K562 (cell line): ENCODE measurements around the gene SLC38A7. TPM values are rescaled to one million over a fixed set of nuclear protein-coding genes. Genes with fewer than 3 reads are reported as not detected.
A peak's percentile ranks its signal among the peaks of the same experiment; 100 is the strongest.

Experiments
- ADNP ChIP-seq: fragments of 200-800 bp; sonication (Bioruptor generic); IDR thresholded peaks from 2 replicates; pipeline ENCODE4 v1.6.1; 2016; ENCODE audit warnings: missing genetic modification characterization, missing compliant biosample characterization
- ARID1B ChIP-seq: fragments of 450-650 bp; IDR thresholded peaks from 2 replicates; pipeline ENCODE4 v1.6.1; 2016; ENCODE audit warnings: antibody characterized with exemption, mild to moderate bottlenecking, inconsistent platforms
- ETV1 ChIP-seq: fragments of 450-650 bp; conservative IDR thresholded peaks from 2 replicates; pipeline ENCODE4 v1.6.1; 2016; ENCODE audit warnings: missing genetic modification characterization, control low read depth, low read depth, missing compliant biosample characterization
- FOXM1 ChIP-seq, 2 experiments: fragments of 450-650 bp in 1 of 2; sonication (generic) in 1 of 2; formaldehyde crosslinking in 1 of 2; IDR thresholded peaks; 2 replicates each; pipeline versions ENCODE4 v1.6.1 to v1.9.0; 2017 to 2022; ENCODE audit warnings: low read depth in 2 of 2, mild to moderate bottlenecking in 2 of 2, missing genetic modification reagents in 1 of 2, moderate library complexity in 1 of 2
- GABPA ChIP-seq: fragments of 200-800 bp; sonication (Bioruptor generic); conservative IDR thresholded peaks from 2 replicates; pipeline ENCODE4 v1.6.1; 2016; ENCODE audit warnings: low read depth, missing genetic modification characterization, missing compliant biosample characterization
- JUN ChIP-seq, 2 experiments: sonication (generic) in 1 of 2; formaldehyde crosslinking in 1 of 2; IDR thresholded peaks; 2 replicates each; pipeline versions ENCODE4 v1.6.1 to v1.8.0; 2012 to 2022; ENCODE audit warnings: borderline replicate concordance in 2 of 2, mild to moderate bottlenecking in 2 of 2, improper control_type of control experiment in 1 of 2, low read depth in 1 of 2, low read length in 1 of 2, missing genetic modification reagents in 1 of 2
- KDM2B ChIP-seq: fragments of 250-450 bp; sonication (Bioruptor Pico); IDR thresholded peaks from 2 replicates; pipeline ENCODE4 v1.8.0; 2021; ENCODE audit warnings: mild to moderate bottlenecking, moderate library complexity
- KDM4B ChIP-seq, 2 experiments: fragments of 450-650 bp in 1 of 2; sonication (generic) in 1 of 2; IDR thresholded peaks; 2 replicates each; pipeline ENCODE4 v1.6.1; 2016 to 2017; ENCODE audit warnings: borderline replicate concordance in 2 of 2, antibody characterized with exemption in 1 of 2, low read depth in 1 of 2, mild to moderate bottlenecking in 1 of 2
- MTA3 ChIP-seq: fragments of 450-650 bp; formaldehyde crosslinking; IDR thresholded peaks from 2 replicates; pipeline ENCODE4 v1.6.1; 2017; ENCODE audit warnings: mild to moderate bottlenecking, borderline replicate concordance
- OTX1 ChIP-seq: fragments of 450-650 bp; formaldehyde crosslinking; IDR thresholded peaks from 2 replicates; pipeline ENCODE4 v1.4.0; 2022; ENCODE audit warnings: mild to moderate bottlenecking
- PRDM10 ChIP-seq: fragments of 450-650 bp; IDR thresholded peaks from 2 replicates; pipeline ENCODE4 v1.6.1; 2018; ENCODE audit not compliant: partially characterized antibody
- RAD21 ChIP-seq, 2 experiments: fragments of 250-450 bp in 1 of 2; fragments of 450-650 bp in 1 of 2; sonication (Bioruptor Pico) in 1 of 2; formaldehyde crosslinking in 1 of 2; IDR thresholded peaks in 1 of 2; conservative IDR thresholded peaks in 1 of 2; 2 replicates each; pipeline versions ENCODE4 v1.4.0 to v1.8.0; 2020 to 2022; ENCODE audit warnings: mild to moderate bottlenecking in 2 of 2, moderate library complexity in 1 of 2
- SIN3A ChIP-seq, 2 experiments: fragments of 150-350 bp in 1 of 2; IDR thresholded peaks; 2 replicates each; pipeline ENCODE4 v1.6.1; 2011 to 2016; ENCODE audit warnings: borderline replicate concordance in 2 of 2, low read depth in 2 of 2, low read length in 2 of 2, mild to moderate bottlenecking in 2 of 2, moderate library complexity in 2 of 2; ENCODE audit not compliant: control insufficient read depth in 1 of 2
- SRSF7 ChIP-seq: fragments of 200-400 bp; formaldehyde crosslinking; optimal IDR thresholded peaks from 2 replicates; pipeline ENCODE3; 2017; ENCODE audit warnings: mild to moderate bottlenecking, low read depth, low read length
- TAF1 ChIP-seq: IDR thresholded peaks from 2 replicates; pipeline ENCODE4 v1.6.1; 2011; ENCODE audit warnings: mild to moderate bottlenecking, low read length, moderate library complexity; ENCODE audit not compliant: insufficient read depth, control insufficient read depth, severe bottlenecking; ENCODE audit errors: extremely low read depth
- ZBTB49 ChIP-seq: sonication (generic); formaldehyde crosslinking; IDR thresholded peaks from 2 replicates; pipeline ENCODE4 v1.8.0; 2022; ENCODE audit warnings: missing genetic modification reagents, mild to moderate bottlenecking, borderline replicate concordance
- ZNF263 ChIP-seq: sonication (generic); formaldehyde crosslinking; IDR thresholded peaks from 2 replicates; pipeline ENCODE4 v1.8.0; 2022; ENCODE audit warnings: mild to moderate bottlenecking, missing genetic modification reagents, borderline replicate concordance
- polyA plus RNA-seq, 8 experiments: library from polyadenylated mRNA; depleted of rRNA in 4 of 8; stranded (reverse) in 5 of 8; unstranded in 3 of 8; fragments of >200 nt; fragmentation: Nextera tagmentation in 2 of 8; fragmentation: Illumina TruSeq in 1 of 8; extraction: Ambion mirVana in 2 of 8; extraction: Trizol in 1 of 8; gene quantifications; 2 replicates each; pipeline versions ENCODE4 v1.2.1 to v1.2.3, GENCODE V29; 2011 to 2014; ENCODE audit warnings: inconsistent platforms in 1 of 8, missing spikeins in 1 of 8
- total RNA-seq, 7 experiments: library from RNA; depleted of rRNA in 6 of 7; stranded (reverse); fragments of >200 nt in 6 of 7; fragmentation: Illumina TruSeq in 2 of 7; extraction: Trizol in 2 of 7; gene quantifications; 2 replicates each; pipeline versions ENCODE4 v1.2.1 to v1.2.3, GENCODE V29; 2011 to 2021; ENCODE audit warnings: low replicate concordance in 1 of 7

Gene SLC38A7
- total and polyA plus RNA-seq, 9 of the 15 experiments (the other 6 are each of a cell fraction or from before 2014, with no cell fraction given): 2.7 to 12.2 (median 6.5) TPM

- TF ChIP-seq PRDM10 (peak; percentile 32), SRSF7 (no peak), ETV1 (tag) (0 out of 2 replicates have a peak, but pooled peaks have one; percentile 27), JUN (IDR thresholded peaks at IDR 0.05; ENCODE audit: borderline replicate concordance, low read depth, low read length) (0 out of 2 replicates have a peak, but pooled peaks have one; percentile 35), JUN (CRISPR knock-in tag; IDR thresholded peaks at IDR 0.05; ENCODE audit: borderline replicate concordance) (no peak; the same call in 1 of the 2 replicates), OTX1 (CRISPR knock-in tag) (no peak), GABPA (tag) (peak; percentile 64), ZBTB49 (CRISPR knock-in tag) (peak; percentile 86; the same call in 1 of the 2 replicates), KDM2B (CRISPR knock-in tag) (0 out of 2 replicates have a peak, but pooled peaks have one; percentile 75), ZNF263 (CRISPR knock-in tag) (peak; percentile 59), ARID1B (peak; percentile 37; the same call in 1 of the 2 replicates), FOXM1 (IDR thresholded peaks at IDR 0.05; ENCODE audit: low read depth) (peak; percentile 35; the same call in 1 of the 2 replicates), FOXM1 (CRISPR knock-in tag; IDR thresholded peaks at IDR 0.05; ENCODE audit: low read depth) (no peak), TAF1 (peak; percentile 90), RAD21 (CRISPR knock-in tag; conservative IDR thresholded peaks at IDR 0.05 in 1 of 2, IDR thresholded peaks at IDR 0.05 in 1 of 2) (peak; percentile 19 to 35; a peak in 2 of 4 replicates), MTA3 (peak; percentile 50; the same call in 1 of the 2 replicates), ADNP (tag) (no peak), SIN3A (IDR thresholded peaks at IDR 0.05; ENCODE audit: borderline replicate concordance in 2 of 2, control insufficient read depth in 1 of 2, low read depth in 2 of 2, low read length in 2 of 2) (peak; percentile 70 to 88; a peak in 2 of 4 replicates), KDM4B (IDR thresholded peaks at IDR 0.05; ENCODE audit: borderline replicate concordance in 2 of 2, low read depth in 1 of 2) (peak in 1 of 2 experiments; percentile 61; a peak in 1 of 4 replicates)
Observed at GRCh38 chr16:58733671-58734458, 49.3 kb upstream of the SLC38A7 start, which contains the start of gene GOT2 (continued).
